Stomach (tissue), 4 donors: Measurements from ENCODE around the gene EFCAB11.

ENCODE experiments used
- EP300 ChIP-seq: sonication (generic); formaldehyde crosslinking; IDR thresholded peaks from one replicate; pipeline ENCODE4 v1.6.1; 2017; ENCODE audit warnings: antibody characterized with exemption
- POLR2A ChIP-seq, 4 donors: fragments of 450-650 bp; IDR thresholded peaks; one replicate each; pipeline ENCODE4 v1.6.1; 2016; ENCODE audit warnings: antibody characterized with exemption in 4 of 4, control low read depth in 2 of 4, mild to moderate bottlenecking in 1 of 4, moderate library complexity in 1 of 4
- POLR2AphosphoS5 ChIP-seq, 3 donors: sonication (generic); formaldehyde crosslinking; IDR thresholded peaks; one replicate each; pipeline ENCODE4 v1.6.1; 2016; ENCODE audit warnings: antibody characterized with exemption in 3 of 3
- TF ChIP-seq, protein P1 (sequence below), 7 experiments: fragments of 450-650 bp in 4 of 7; fragments of 200-600 bp in 3 of 7; sonication (generic) in 3 of 7; IDR thresholded peaks; one replicate each; pipeline ENCODE4 v1.5.1; 2016 to 2019; ENCODE audit warnings: antibody characterized with exemption in 7 of 7, control low read depth in 2 of 7, mild to moderate bottlenecking in 1 of 7

- TF ChIP-seq, protein P1, sequence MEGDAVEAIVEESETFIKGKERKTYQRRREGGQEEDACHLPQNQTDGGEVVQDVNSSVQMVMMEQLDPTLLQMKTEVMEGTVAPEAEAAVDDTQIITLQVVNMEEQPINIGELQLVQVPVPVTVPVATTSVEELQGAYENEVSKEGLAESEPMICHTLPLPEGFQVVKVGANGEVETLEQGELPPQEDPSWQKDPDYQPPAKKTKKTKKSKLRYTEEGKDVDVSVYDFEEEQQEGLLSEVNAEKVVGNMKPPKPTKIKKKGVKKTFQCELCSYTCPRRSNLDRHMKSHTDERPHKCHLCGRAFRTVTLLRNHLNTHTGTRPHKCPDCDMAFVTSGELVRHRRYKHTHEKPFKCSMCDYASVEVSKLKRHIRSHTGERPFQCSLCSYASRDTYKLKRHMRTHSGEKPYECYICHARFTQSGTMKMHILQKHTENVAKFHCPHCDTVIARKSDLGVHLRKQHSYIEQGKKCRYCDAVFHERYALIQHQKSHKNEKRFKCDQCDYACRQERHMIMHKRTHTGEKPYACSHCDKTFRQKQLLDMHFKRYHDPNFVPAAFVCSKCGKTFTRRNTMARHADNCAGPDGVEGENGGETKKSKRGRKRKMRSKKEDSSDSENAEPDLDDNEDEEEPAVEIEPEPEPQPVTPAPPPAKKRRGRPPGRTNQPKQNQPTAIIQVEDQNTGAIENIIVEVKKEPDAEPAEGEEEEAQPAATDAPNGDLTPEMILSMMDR (IDR thresholded peaks at IDR 0.05): no peak
- TF ChIP-seq POLR2A (IDR thresholded peaks at IDR 0.05): no peak
- TF ChIP-seq POLR2AphosphoS5 (IDR thresholded peaks at IDR 0.05): no peak
- TF ChIP-seq EP300: no peak
These were observed 148.1 kb downstream of the EFCAB11 start for GRCh38 chr14:89806451-89806850.
